Parathyroid adenoma (tissue), 2 donors: ENCODE data around the gene VAT1.
A peak's percentile ranks its signal among the peaks of the same experiment; 100 is the strongest.

ENCODE experiments used
- H2AFZ ChIP-seq: fragments of 300-600 bp; sonication (generic); one replicate; pipeline ENCODE4 v1.7.0; 2017; ENCODE audit warnings: antibody characterized with exemption, mild to moderate bottlenecking
- H3K27ac ChIP-seq: fragments of 300-600 bp; sonication (generic); one replicate; pipeline ENCODE4 v1.7.0; 2017
- H3K27me3 ChIP-seq: fragments of 300-600 bp; sonication (generic); one replicate; pipeline ENCODE4 v1.7.0; 2017; ENCODE audit warnings: low read length; ENCODE audit not compliant: control insufficient read depth, insufficient read depth
- H3K36me3 ChIP-seq: fragments of 300-600 bp; sonication (generic); one replicate; pipeline ENCODE4 v1.7.0; 2017; ENCODE audit warnings: low read length; ENCODE audit not compliant: control insufficient read depth, insufficient read depth
- H3K4me1 ChIP-seq: fragments of 300-600 bp; sonication (generic); one replicate; pipeline ENCODE4 v1.7.0; 2017; ENCODE audit warnings: control low read depth
- H3K4me2 ChIP-seq: fragments of 300-600 bp; sonication (generic); one replicate; pipeline ENCODE4 v1.7.0; 2017; ENCODE audit warnings: low read length
- H3K4me3 ChIP-seq: fragments of 300-600 bp; sonication (generic); one replicate; pipeline ENCODE4 v1.7.0; 2017; ENCODE audit warnings: low read depth, low read length
- H3K79me2 ChIP-seq: fragments of 300-600 bp; sonication (generic); one replicate; pipeline ENCODE4 v1.7.0; 2017; ENCODE audit warnings: control low read depth
- H3K9ac ChIP-seq: fragments of 300-600 bp; sonication (generic); one replicate; pipeline ENCODE4 v1.7.0; 2017; ENCODE audit warnings: mild to moderate bottlenecking
- H3K9me3 ChIP-seq: fragments of 300-600 bp; sonication (generic); one replicate; pipeline ENCODE4 v1.7.0; 2017; ENCODE audit warnings: low read length; ENCODE audit not compliant: control insufficient read depth
- TF ChIP-seq, protein P1 (sequence below): fragments of 300-600 bp; sonication (generic); IDR thresholded peaks from one replicate; pipeline ENCODE4 v1.7.0; 2017; ENCODE audit warnings: antibody characterized with exemption, mild to moderate bottlenecking
- donor health status: primary hyperparathyroidism.

The VAT1 gene

DNA sequence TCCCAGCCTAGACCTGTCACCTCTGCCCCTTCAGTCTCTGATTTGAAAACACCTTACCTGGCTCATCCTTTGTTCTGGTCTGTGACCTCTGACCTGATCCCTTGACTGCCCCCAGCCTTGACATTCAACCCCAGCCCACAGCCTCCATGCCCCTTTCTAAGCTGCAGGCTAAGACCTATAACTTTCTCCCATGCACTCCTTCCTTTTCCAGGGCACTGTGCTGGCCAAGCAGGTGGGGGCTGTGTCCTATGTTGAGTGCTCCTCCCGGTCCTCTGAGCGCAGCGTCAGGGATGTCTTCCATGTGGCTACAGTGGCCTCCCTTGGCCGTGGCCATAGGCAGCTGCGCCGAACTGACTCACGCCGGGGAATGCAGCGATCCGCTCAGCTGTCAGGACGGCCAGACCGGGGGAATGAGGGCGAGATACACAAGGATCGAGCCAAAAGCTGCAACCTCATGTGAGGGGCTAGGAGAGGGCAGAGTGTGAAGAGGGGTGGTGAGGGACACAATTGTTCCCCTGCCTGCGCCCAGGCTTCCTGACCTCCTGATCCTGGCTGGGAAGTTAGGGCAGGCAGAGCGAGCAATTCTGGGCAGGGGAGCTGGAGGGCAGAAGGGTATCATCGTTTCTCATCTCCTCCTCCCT, 6.2 kb upstream of the VAT1 start:
- Histone ChIP-seq H3K27me3 (no peaks in the 10 kb centered on the region), H3K4me3 (no peak overlapping the region), H2AFZ (no peak overlapping the region), H3K9ac (no peak overlapping the region), H3K27ac (no peak overlapping the region), H3K4me1 (no peaks in the 10 kb centered on the region), H3K79me2 (no peaks in the 10 kb centered on the region), H3K4me2 (no peak overlapping the region), H3K36me3 (no peaks in the 10 kb centered on the region), H3K9me3 (no peaks in the 10 kb centered on the region)
- TF ChIP-seq, protein P1, sequence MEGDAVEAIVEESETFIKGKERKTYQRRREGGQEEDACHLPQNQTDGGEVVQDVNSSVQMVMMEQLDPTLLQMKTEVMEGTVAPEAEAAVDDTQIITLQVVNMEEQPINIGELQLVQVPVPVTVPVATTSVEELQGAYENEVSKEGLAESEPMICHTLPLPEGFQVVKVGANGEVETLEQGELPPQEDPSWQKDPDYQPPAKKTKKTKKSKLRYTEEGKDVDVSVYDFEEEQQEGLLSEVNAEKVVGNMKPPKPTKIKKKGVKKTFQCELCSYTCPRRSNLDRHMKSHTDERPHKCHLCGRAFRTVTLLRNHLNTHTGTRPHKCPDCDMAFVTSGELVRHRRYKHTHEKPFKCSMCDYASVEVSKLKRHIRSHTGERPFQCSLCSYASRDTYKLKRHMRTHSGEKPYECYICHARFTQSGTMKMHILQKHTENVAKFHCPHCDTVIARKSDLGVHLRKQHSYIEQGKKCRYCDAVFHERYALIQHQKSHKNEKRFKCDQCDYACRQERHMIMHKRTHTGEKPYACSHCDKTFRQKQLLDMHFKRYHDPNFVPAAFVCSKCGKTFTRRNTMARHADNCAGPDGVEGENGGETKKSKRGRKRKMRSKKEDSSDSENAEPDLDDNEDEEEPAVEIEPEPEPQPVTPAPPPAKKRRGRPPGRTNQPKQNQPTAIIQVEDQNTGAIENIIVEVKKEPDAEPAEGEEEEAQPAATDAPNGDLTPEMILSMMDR, result no peak

DNA sequence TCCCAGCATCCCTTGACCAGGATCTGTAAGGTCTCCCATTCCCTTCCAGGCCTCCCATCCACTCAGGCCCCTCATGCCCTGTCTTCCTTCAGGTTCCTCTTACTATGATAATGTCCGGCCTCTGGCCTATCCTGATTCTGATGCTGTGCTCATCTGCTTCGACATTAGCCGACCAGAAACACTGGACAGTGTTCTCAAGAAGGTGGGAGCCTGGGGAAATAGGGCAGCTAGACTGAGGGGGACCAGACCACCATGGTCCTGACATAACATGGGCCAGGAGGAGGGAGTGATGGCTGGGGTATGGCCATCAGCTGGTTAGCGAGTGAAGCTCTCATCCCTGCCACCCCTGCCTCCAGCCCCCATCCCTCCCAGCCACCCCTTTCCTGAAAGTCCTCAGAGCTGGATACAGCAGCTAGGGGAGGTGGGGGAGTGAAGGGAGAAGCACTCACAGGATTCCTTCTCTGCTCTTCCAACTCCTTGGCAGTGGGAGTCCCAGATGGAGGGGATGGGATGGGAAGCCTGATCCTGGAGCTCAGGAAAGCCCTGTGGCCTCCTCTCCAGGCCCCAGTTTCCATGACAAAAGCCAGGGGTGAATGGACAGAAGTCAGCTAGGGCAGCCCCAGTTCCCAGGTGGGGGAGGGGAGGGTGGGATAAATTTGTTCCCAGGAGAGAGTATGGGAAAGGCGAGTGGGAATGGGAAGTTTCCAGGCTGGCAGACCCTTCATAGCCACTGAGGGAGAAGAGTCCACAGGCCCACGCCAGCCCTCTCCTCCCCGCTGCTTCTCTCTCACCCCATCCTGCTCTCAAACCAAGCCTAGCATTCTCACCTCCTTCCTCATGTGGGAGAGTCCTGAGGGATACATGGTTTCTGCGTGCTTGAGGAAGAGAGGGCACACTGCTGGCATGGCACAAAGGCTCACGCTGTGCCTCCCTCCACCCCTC, 5.2 kb upstream of the VAT1 start:
- H3K9ac ChIP-seq, result no peak overlapping the region
- H3K27me3 ChIP-seq, result no peaks in the 10 kb centered on the region
- TF ChIP-seq, protein P1, result no peak
- H3K9me3 ChIP-seq, result no peaks in the 10 kb centered on the region
- no peak overlapping the region for H3K4me2 ChIP-seq
- H3K4me1 ChIP-seq, result no peaks in the 10 kb centered on the region
- H3K36me3 ChIP-seq, result no peaks in the 10 kb centered on the region
- H3K4me3 ChIP-seq, result no peak overlapping the region
- no peaks in the 10 kb centered on the region for H3K79me2 ChIP-seq
- H2AFZ ChIP-seq, result no peak overlapping the region
- H3K27ac ChIP-seq, result no peak overlapping the region

DNA sequence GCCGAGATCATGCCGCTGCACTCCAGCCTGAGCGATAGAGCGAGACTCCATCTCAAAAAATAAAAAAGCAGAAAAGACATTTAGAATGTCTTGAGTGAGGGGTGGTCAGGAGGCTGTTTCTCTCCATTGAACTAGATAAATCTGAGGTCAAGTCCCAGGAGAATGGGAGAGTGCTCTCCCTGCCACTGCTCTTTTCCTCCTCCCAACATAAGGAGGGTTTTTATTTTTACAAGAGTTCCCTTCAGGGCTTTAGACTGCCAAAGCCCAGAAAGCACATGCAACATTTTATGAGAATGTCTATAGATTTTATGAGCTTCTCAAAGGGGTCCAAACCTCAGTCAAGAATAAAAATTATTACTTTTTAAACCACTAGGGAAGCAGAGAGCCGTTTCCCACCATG, 4.4 kb upstream of the VAT1 start:
- no peaks in the 10 kb centered on the region for H3K36me3 ChIP-seq
- H3K4me3 ChIP-seq, result no peak overlapping the region
- no peak overlapping the region for H3K9ac ChIP-seq
- H2AFZ ChIP-seq, result no peak overlapping the region
- no peaks in the 10 kb centered on the region for H3K27me3 ChIP-seq
- no peaks in the 10 kb centered on the region for H3K9me3 ChIP-seq
- no peaks in the 10 kb centered on the region for H3K79me2 ChIP-seq
- no peak overlapping the region for H3K27ac ChIP-seq
- no peak overlapping the region for H3K4me2 ChIP-seq
- H3K4me1 ChIP-seq, result no peaks in the 10 kb centered on the region
- TF ChIP-seq, protein P1, result no peak

DNA sequence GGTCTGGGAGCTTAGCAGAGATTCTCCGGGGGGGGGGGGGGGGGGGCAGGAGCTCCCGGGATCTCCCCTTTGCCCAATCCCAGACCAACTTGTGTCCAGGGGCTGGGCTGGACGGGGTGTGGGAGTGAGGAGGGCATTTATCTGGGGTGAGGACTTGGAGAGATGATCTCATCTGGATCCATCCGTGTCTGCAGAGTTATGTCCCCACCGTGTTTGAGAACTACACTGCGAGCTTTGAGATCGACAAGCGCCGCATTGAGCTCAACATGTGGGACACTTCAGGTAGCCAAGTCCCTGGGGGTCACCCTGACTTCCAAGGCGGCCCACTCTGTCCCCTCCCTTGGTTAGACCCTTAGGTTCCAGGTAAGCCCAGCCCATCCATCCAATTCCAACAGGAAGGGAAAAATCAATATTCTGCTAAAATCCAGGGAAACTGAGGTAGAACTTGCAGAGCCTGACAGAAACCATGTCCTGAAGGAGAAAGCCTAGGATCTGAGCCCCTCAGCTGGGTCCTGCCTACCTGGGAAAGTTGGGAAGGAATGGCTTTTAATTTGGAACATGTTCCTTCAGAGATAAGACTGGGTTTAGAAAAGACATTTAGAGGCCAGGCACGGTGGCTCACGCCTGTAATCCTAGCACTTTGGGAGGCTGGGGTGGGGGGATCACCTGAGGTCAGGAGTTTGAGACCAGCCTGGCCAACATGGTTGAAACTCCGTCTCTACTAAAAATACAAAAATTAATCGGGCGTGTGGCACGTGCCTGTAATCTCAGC, 3.8 kb upstream of the VAT1 start:
- Histone ChIP-seq H3K27me3 (no peaks in the 10 kb centered on the region), H3K9ac (no peak overlapping the region), H3K27ac (no peak overlapping the region), H2AFZ (peak overlapping the region; percentile 95), H3K4me3 (peak overlapping the region; percentile 46), H3K79me2 (no peaks in the 10 kb centered on the region), H3K36me3 (no peaks in the 10 kb centered on the region), H3K4me1 (no peaks in the 10 kb centered on the region), H3K4me2 (no peak overlapping the region), H3K9me3 (no peaks in the 10 kb centered on the region)
- TF ChIP-seq, protein P1, result no peak
